CD1c-positive myeloid dendritic cell (primary cell): ENCODE data around the gene NCKAP5.
"Not testable (repeated sequence)": the region's sequence is repeated elsewhere in the genome, so short reads cannot be mapped to it uniquely, and the experiment has no call there.

Source experiments
- DNase-seq: peaks from one replicate; pipeline ENCODE4 v3.0.0-alpha.2; 2016; ENCODE audit errors: extremely low spot score

Gene NCKAP5

DNA sequence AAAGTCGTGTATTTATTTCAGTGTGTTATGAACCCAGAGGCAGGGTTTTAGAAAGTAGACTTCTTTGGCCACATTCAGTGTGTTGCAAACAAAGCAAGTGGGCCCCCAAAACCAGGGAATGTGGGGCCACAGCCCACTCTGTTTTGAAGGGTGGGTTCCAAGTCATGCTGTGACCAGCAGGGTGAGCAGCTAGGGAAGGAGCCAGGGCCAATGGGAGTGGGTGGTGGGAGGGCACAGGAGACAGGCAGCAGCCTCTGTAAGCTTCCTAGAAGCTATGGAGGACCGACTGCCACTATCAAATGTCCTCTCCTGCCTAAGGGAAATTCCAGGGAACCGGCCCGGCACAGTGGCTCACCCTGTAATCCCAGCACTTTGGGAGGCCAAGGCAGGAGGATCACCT is 847.9 kb downstream of the NCKAP5 start:
- DNase-seq: no peak

DNA sequence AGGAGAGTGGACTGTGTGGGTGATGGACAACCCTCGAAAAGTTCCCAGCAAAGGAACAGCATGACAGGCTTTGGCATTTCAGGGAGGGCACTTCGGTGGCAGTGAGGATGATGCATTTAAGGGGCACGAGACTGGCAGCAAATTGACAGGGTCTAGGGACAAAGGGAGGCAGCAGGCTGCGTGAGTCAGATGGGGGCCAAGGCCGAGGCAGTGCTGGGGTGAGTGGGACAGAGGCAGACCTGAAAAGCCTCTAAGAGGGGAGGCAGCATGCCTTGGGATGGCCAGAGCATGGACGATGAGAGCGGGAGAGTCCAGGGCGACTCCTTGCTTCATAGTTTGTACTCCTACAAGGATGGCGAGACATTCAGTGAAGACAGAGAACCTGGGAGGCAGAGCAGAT is 848.8 kb downstream of the NCKAP5 start:
- no peak for DNase-seq

DNA sequence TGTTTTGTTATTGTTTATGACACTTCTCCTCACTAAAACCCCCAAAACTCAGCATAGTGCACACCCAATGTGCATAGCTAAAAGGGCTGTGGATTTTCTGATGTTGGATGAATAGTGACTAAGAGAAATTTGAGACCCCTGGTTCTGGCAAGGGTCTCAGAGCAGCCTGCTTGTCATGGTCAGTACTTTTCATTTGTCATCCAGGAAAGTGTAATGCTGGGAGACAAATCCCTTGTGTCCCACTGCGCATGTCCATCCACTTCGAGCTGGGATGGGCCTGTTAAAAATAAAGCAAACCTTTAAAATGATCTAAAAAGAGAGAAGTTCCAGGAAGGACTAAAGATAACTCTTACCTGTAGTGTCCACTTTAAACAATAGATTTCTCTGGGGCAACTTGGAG is 851.3 kb downstream of the NCKAP5 start:
- no peak for DNase-seq

DNA sequence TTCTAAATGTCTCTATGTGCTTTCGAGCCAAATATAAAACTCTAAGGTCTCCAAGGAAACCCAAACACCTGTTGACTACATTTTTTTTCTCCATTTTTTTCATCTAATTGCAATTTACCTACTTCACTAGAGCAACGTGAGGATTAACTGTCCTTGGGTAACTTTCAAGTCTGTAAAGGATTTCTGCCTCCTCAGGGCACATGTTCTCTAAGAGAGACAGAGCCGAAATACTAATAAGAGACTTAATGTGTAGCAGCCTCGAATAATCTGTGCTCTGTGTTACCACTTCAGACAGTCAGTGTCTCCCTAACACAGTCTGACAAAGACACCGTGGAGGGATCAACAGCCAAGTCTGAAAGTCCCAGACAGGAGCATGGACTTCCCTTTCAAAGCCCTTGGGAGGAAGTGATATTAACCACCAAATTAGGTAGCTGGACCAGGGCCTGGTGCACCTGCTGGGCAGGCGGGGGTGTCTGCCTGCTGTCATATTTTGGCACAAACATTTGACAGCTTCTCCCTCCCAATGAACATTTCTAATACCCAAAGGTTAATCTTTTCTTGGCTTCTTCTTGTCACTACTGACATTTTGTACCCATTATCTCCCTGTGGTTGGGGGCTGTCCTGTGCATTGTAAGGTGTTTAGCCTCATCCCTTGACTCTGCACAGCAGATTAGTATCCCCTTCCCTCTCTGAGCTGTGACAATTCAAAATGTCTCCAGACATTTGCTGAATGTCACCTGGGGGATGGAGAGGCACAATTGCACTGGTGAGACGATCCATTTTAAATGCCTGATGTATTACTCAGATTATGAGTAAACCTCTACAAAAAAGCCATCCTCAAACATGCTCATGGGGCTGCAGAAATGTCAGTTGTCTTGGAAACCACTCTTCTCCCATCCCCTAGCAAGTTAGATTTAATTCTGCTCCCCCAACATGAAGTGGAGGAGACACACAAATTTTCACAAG is 852.6 kb downstream of the NCKAP5 start:
- DNase-seq: no peak

DNA sequence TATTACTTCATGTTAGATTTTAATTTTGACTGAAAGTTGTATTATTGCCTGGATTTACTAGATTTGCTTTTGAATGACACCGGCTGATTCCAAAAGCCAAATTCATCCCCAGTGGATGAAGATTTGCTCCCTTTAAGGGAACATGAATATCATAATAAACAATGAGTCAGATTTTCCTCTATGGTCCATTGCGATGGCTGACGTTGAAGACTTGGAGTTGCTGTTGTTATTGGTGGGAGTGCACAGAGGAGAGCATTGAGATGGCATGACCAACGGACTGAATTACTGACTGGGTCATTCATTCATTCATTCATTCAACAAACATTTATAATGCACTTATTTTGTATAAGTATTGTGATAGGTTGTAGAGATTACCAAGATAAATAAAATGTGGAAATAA is 864.9 kb downstream of the NCKAP5 start:
- DNase-seq: no peak

DNA sequence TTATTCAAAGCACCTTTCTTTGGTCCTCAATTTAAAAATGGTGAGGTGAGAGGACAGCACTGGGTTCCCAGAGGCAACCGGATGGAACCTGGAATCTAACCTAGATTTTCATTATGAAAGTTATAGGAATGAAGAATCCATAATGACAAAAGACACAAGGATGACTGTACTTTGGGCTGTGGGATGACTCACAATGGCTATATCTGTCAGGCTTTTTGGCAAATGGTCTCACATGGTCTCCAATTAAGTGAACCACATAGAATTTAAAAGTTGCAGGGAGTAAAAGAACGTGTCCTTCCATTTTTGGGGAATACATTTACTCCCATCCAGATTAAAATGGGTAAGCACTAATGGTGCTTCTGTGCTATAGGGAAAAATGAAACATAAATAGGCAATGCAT is 866.5 kb downstream of the NCKAP5 start:
- DNase-seq: no peak

DNA sequence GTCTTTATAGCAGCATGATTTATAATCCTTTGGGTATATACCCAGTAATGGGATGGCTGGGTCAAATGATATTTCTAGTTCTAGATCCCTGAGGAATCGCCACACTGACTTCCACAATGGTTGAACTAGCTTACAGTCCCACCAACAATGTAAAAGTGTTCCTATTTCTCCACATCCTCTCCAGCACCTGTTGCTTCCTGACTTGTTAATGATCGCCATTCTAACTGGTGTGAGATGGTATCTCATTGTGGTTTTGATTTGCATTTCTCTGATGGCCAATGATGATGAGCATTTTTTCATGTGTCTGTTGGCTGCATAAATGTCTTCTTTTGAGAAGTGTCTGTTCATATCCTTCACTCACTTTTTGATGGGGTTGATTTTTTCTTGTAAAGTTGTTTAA is 868.5 kb downstream of the NCKAP5 start:
- not testable (repeated sequence) for DNase-seq

DNA sequence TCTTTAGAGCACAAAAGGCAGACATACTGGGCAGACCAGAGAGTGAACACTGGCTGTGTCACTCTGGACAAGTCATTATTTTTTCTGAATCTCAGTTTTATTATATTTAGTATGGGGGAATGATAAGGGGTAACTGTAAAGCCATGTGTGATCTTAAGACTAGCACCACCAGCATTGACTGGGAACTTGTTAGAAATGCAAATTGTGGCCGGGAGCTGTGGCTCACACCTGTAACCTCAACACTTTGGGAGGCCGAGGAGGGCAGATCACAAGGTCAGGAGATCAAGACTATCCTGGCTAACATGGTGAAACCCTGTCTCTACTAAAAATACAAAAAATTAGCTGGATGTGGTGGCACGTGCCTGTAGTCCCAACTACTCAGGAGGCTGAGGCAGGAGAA is 869.9 kb downstream of the NCKAP5 start:
- not testable (repeated sequence) for DNase-seq

DNA sequence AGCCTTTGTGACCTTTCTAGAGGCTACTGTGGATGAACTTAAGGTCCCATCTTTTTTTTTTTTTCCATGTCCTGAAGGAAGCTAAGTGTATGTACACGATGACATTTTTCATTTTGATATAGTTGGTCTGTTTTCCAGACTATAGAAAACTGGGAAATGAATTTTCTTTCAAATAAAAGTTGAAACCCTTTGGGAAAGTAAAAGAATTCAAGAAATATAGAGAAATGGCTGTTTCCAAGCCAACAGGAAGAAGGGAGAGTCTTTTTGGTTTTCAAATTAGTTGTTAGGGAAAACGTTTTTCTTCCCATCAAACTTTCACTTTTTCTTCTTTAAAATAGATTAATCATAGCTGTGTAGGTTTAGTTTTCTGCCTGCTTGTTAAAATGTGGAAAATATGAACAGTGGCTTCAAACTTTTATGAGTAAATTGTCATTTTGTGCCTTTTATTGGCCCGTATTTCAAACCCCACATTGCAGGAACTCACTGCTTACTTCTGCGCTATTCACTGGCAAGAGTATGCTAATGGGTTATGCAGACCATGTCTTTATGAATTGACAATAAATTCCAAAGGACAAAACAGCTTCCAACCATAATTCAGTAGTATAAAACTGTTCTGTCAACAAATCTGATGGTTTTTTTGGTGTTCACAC is 870.6 kb downstream of the NCKAP5 start:
- DNase-seq: no peak

DNA sequence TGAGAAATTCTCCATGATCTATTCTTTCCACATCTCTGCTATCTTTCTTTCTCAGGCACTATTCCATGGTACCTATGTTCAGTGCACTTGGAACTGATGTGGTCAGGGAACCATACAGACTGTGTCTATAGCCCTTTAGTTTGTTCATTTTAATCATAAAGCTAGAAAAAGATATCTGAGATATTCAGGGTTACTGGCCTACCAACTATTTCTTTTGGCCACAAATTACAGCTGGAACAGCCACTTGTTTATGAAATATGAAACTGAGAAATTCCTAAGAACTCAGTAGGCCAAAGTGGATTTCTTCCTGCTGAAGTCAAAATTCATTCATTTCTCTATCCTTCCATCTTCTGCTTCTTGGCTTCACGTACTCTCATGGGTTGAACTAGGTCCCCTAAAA is 875.4 kb downstream of the NCKAP5 start:
- DNase-seq: no peak

DNA sequence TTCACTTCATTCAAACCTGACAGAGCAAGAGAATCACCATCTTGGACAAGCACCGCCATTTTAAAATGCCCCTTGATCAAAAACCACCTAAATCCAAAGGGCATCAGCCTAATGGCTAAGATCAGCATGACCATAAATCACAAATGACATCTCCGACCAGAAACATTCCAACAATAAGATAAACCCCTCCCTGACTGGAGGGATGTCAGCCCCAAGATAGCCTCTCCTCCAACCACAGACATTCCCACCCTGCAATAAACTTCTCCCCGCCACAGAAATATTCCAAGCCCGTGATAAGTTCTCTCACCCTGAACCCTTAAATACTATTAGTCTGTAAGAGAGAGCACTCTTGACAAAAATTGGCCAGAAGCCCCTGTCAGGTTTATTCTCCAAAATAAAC is 876.7 kb downstream of the NCKAP5 start:
- no peak for DNase-seq

DNA sequence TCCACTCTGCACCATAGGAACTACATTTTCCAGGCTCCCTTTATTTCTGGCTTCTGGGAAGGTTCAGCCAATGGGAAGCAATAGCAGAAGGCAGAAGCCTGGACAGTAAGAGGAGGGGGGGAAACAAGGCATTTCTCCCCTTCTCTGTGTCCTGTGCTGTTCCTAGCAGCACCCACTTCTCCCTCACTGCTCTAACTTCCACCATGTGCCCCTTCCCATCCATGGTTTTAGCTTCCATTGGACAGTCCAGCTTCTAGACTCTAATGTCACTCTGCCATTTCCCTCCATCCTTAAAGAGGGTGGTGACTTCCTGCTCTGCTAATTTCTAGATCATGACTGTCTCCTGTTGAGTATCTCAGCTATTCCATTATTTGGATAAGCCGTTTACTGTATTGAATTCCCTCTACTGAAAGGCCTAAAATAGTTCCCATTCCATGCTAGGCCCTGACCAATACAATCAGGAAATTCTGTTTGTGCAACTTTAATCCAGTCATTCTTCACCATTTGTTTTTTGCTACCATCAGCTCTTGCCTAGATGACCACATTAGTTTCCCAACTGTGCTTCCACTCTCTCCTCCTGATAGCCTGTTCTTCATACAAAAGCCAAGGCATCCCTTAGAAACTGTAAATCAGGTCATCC is 877.5 kb downstream of the NCKAP5 start:
- DNase-seq: no peak

DNA sequence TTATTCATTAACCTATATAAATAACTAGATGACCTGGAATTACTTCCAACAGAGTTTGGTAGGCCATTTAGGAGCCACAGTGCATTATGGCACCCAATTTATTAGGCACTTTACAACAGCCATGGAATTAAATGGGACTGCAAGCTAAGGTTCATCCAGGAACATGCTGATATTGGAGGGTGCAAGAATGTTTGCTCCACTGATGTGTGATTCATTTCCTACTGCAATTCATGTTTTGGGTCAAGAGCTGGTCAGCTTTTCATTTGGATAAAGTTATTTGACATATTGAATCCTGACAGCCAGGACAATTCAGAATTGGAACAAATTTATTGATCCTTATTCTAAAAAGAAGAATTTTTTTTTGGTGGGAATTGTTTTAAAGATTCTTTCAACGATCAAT is 886.5 kb downstream of the NCKAP5 start:
- DNase-seq: no peak

DNA sequence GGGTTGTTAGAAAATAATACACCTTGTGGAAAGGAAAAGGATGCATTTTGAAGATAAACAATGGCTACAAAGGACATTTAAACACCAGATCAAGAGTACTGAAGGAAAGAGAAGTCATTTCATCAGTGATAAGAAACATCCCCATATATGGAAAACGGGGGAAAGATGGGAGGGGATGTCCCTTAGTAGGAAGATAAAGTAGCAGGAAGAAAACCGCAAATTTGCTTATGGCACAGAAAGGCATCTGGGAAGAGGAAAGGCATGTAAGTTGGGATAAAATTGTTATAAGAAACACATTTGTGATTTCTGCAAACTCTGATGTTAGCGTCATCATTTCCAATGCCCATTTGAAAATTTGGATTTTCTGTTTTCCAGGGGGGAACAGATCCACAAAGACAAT is 887.7 kb downstream of the NCKAP5 start:
- DNase-seq: no peak

DNA sequence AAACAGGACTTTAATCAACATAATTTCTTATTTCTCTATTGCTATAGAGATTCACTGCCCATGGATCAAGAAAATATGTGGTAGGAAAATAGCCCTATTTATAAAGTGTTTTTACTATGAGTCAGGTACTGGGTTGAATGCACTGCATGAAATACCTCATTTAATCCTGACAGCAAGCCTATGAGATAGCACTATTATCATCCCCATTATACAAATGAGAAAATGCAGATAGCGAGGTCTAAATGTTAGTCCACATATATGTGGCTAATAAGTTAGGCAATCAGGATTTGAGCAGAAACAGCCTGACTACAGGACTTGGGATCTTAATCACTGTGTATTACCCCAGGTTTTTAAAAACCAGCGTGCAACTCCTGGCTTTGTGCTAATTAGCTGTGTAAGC is 889.8 kb downstream of the NCKAP5 start:
- DNase-seq: no peak

DNA sequence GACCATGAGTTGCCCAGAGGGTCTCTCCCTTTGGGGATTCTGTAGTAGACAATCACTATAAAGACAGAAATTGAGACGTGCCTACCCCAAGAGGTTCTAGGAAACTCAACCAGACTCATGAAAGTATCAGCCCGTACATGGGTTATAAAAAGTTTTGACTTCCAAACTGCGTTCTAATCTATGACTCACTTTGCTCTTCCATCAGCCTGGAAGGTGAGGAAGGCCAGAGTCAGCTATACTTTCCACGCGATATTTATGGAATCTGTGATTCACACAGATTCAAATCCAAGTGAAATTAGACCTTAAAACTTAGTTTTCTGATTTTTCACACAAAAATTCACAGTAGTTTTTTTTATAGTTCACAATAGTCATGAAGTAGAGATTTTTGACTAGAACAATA is 890.6 kb downstream of the NCKAP5 start:
- no peak for DNase-seq

DNA sequence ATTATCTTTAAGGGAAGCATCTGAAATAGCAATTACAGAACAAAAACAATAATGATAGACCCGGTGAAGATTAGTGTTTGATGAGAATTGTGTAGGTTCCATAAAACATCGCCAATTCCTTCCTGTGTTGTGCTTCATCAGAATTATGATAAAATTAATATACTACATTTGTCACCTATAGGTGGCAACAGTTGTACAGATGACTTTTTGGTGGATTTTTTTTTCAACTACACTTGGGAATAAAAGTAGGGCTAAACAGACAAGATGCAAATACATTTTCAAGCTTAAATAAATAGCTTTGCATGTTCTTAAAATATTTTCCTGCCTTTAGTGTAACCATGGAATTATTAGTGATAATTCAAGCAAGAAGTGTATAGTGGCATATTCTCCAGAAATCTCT is 891.3 kb downstream of the NCKAP5 start:
- DNase-seq: no peak

DNA sequence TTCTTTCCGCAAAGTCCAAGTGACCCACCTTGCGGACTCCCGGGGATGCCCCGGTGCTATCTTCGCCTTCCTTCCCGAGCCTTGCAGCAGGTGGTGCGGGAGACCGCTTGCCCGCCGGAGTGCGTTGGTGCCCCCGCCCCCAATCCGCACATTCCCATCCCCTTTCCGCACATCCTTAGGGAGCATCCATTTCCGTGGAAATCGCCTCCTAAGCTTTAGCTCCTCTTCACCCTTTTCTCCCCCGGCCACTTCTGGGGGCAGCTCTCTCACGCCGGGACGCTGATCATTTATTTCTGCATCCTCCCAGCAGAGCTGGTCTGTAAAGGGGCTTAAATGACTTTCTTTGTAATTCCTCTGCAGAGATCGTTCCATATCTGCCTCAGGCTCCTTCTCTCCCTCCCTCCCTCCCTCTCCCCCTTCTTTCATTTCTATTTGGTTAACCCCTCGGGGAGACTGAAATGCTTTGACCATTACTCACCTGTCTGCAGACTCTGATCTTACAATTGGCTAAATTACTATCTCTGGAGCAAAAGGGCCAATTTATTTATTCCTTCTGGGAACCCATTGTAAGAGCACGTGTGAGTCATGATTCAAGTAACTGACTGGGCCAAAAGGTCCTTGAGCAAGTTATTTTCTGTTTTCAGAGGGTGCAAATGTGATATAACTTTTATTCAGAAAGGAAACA is 897.0 kb downstream of the NCKAP5 start:
- no peak for DNase-seq

DNA sequence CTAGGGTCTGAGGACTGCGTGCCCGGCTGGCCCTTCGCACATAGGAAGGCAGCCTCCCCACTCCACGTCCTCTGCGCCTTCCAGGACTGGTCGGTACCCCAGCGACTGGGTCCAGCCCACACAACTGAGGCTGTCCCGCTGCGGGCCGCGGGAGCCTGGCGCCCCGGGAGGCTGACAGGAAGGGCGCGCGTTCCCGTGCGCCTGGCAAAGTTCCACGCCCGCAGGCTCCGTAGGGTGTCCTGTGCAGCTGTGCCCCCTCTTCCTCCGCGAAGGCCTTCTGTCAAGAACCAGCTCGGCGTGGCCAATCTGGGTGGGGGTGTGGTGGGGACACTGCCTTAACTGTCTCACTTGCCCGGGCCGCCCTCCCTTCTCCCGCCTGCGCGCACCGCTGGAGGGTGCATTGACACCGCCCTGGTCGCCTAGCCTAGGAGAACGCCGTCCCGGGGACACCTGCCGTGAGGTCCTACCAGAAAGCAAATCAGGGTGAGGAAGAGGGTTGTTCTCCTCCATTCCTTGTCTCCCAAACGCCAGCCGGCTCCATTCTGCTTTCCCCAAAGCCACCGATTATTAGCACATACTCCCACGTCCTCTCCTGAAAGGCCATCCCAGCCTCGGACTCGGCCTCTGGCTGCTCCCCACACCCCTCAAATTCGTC is 897.6 kb downstream of the NCKAP5 start:
- no peak for DNase-seq

DNA sequence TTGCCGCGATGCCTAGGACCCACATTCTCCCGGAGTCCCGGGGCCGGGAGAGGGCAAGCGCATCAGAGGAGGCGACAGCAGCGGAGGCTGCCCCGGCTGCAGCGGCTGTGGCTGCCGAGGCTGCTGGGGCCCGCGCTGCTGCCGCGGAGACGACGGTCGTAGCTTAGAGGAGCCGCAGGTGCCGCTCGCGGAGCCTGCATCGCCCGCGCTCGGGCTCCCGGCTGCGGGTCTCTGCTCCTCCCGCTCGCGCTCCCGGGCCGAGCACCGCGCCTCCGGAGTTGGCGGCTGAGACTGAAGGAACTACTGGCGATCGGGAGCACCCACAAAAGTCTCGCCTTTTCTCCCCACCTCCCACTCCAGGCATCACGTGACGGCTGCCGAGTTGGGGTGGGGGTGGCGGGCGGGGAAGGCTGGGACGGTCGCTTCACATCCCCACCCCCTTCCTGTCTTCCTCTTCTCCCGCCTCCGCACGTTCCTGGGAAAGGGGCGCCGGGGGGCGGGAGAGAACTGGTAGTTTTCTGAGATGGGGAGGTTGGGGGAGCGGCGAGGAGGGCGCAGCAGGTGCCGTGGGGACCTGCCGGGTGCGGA is 898.3 kb downstream of the NCKAP5 start, which contains the start of gene LYPD1:
Gene LYPD1, minus strand, starts transcription at position 298 of the 588 bp plus-strand sequence. Its CDS starts 273 bp downstream, at position 25.
- DNase-seq: no peak
